Stimulated activated CD4-positive, alpha-beta T cell treated with anti-CD3 and anti-CD28 coated beads, Interleukin-1b, Interleukin-23, amount 100 ng/mL, for 4 hours (primary cell): ENCODE data around the gene SUN5.
A peak's percentile ranks its signal among the peaks of the same experiment; 100 is the strongest.
"Not testable (repeated sequence)": the region's sequence is repeated elsewhere in the genome, so short reads cannot be mapped to it uniquely, and the experiment has no call there.

Experiments used
- DNase-seq, 2 donors: peaks; one replicate each; pipeline ENCODE4 v3.0.0-alpha.2; 2020; ENCODE audit warnings: low read depth in 2 of 2

SUN5 gene

DNA sequence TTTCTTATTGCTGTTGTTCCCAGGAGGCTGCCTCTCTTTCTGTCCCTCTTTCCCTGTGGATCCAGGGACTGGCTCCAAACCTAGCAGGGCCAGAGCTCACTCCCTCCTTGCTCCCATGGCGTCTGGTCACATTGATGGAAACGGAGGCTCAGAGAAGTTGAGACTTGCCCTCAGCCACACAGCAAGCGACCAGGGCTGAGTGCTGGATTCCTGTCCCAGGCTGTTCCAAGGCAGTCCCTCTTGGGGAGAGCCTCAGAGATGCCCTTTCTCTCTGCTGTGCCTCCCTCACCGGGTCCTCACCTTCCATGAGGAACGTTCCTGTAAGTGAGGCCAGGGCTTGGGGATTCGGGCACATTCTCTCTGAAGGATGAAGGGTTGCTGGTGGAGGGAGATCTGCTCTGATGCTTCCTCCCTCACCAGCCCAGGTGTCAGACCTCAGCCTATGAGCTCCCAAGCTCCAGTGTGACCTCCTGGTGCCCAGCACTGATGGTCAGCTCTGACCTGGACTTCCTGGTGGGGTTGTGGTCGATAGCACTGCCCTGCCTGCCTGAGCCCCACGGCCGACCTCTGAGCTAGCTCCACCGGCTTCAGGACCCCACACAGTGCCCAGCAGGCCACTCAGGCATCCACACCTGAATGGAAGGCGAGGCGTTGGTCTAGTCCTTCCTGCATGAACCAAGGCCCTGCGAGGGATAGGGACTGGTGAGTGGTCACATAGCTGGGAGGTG lies 26.8 kb downstream of the SUN5 start:
- no peak for DNase-seq

- no peak for DNase-seq
Observed at GRCh38 chr20:32976746-32977145, 27.5 kb downstream of the SUN5 start.

DNA sequence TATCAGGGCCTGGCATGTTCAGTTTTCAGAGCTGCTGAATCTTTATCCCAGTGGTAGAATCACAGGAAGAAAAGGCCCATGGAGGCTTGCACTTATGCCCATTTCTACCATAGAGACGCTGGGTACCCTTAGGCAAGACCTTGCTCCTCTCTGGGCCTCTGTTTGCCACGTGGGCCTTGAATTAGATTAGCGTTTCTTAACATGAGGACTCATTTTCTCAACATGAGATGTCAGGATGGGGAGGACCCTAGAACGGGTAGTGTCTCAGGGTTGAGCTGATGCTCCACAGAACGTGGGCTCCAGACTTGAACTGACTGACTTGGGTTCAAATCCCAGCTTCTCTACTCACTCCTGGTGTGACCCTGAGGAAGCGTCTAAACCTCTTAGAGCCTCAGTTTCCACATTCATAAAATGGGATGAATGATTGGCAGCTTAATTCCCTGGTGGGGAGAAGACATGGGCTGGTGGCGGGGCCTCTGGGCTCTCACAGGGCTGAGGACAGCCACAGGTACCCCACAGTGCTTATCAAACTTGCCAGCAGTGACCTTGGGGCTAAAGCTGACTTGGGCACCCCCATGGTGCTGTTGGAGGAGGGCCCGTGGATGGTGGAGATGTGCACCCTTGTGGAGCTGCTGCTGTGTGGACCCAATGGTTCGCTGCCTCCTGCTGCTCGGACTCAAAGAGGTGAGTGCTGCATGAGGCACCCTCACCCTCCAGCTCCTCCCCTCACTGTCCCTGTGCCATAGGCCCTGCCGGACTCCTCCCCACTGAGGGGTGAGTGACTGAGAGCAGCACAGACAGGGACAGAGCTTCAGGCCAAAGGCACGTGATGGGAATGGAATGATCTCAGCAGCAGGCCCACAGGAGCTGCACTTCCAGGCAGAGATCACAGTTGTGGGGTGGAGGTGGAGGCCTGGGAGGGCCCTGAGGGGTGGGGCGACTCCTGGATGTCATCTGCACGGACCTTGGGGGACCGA lies 28.2 kb downstream of the SUN5 start:
- no peak for DNase-seq

- DNase-seq = not testable (repeated sequence)
Observed at GRCh38 chr20:32975121-32975520, 29.1 kb downstream of the SUN5 start.

DNA sequence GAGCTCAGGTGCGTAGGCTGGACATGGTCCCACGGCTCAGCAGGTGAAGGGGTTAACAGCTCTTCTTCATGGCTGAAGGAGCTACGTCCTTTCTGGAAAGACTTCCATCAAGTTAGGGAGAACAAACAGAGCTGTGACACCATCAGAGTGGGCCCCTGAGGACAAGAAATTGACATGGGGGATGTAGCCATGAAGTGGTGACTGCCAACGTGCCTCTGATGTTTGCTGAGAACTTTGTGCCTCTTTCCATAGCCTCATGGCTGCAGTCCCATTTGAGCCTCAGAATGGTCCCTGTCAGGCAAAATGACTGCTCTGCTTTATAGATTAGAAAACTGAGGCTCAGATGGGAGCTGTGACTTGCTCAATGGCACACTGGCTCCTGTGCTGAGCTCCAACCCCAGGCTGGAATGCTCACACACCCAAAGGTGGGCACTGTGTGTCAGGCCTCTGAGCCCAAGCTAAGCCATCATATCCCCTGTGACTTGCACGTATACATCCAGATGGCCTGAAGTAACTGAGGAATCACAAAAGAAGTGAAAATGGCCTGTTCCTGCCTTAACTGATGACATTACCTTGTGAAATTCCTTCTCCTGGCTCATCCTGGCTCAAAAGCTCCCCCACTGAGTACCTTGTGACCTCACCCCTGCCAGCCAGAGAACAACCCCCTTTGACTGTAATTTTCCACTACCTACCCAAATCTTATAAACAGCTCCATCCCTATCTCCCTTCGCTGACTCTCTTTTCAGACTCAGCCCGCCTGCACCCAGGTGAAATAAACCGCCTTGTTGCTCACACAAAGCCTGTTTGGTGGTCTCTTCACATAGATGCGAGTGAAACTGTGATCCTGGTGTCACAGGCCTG lies 29.8 kb downstream of the SUN5 start:
- DNase-seq = not testable (repeated sequence)

GRCh38 chr20:32973077-32973717 lies 31.0 kb downstream of the SUN5 start:
- no peak for DNase-seq

DNA sequence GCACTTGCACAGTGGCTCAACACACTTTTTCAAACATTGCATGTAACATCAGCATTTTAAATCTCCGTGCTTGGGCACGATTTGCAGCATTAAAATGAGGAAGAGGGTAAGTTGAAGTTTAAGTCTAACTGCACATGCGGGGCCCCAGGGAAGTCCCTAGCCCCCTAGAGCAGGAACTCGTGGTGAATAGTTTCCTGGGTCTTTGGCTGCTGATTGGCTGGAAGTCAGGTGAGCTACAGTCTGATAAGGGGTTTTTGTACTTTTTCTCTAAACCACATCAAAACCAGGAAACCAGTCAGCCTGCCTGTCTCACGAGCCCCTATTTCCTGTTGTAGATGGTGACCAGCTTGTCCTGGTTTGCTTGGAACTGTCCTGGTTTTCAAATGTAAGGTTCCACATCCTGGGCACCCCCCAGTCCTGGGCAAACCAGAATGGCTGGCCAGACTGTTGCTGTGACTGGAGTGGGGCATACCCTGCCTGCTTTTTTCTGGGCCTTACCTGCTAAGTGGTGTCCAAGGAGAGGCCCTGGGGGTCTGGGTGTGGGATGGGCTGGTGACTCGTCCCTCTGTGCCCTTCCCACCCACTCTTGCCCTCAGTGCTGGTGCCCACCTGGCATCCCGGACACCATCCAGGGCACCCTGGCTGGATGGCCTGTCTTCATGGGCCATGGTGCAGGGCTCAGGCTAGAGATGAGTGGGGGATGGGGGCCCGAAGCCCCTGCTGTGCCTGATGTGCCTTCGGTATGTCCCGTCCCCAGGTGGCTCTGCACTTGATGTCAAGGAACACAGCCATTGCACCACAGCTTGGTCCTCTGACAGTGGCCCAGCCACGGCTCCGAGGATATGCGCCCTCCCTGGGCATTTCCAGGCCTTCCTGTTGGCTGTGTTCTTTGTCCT lies 31.8 kb downstream of the SUN5 start:
- DNase-seq = peak; percentile 56 to 69

- DNase-seq = no peak
Observed at GRCh38 chr20:32971703-32972161, 32.5 kb downstream of the SUN5 start.

DNA sequence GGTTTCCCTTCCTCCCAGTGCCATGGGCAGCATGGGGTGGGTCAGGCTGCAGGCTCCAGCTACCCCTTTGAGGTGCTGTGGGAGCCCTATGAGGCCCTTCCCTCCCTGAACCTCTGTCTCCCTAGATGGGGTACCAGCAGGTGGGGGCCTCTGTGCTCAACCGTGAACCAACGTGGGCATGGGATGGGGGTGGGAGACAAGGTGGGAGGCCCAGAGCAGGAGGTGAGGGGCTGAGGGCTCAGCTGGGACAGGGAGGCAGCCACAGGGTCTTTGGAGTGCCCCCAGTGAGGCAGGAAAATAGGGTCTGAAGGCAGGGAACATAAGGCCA lies 33.3 kb downstream of the SUN5 start:
- DNase-seq = no peak

DNA sequence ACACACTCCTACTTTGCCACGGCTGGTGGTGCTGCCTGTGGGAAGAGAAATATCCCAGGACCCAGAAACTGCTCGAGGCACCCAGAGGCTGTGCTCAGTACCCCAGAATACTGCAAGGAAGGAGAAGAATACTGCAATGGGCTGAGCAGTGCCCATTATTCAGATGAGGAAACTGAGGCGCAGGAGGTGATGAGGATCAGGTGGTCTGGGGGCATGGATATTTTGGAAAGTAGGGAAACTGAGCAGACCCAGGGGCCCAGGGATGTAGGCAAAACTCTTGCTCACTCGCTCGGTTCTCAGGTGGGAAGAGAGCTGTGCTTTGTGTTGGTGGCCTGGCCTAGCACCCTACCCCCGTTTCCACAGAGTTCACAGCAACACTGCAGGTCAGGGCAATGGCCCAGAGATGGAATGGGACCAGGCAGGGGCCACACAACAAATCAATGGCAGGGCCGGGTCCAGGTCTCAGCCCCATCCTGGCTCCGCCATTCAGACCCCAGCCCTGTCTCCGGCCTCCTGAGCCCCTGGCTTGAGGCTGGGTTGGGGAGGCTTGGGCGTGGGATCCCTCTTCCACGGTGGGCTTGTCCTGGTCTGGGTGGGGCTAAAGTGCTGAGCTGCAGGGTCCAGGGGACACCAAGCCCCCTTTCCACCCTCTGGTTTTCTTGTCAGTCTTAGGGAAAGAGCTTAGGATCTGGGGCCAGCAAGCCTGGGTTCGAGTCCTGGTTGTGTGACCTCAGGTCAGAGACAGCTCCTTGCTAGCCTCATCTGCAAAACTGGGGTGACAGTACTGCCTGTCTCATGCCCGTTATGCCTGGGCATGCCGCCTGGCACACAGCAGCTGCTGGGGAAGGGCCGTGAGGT lies 33.9 kb downstream of the SUN5 start:
- no peak for DNase-seq

- no peak for DNase-seq
Observed at GRCh38 chr20:32969356-32970114, 34.7 kb downstream of the SUN5 start.

GRCh38 chr20:32968478-32969241 lies 35.6 kb downstream of the SUN5 start:
- no peak for DNase-seq

- no peak for DNase-seq
Observed at GRCh38 chr20:32967961-32968457, 36.2 kb downstream of the SUN5 start.

DNA sequence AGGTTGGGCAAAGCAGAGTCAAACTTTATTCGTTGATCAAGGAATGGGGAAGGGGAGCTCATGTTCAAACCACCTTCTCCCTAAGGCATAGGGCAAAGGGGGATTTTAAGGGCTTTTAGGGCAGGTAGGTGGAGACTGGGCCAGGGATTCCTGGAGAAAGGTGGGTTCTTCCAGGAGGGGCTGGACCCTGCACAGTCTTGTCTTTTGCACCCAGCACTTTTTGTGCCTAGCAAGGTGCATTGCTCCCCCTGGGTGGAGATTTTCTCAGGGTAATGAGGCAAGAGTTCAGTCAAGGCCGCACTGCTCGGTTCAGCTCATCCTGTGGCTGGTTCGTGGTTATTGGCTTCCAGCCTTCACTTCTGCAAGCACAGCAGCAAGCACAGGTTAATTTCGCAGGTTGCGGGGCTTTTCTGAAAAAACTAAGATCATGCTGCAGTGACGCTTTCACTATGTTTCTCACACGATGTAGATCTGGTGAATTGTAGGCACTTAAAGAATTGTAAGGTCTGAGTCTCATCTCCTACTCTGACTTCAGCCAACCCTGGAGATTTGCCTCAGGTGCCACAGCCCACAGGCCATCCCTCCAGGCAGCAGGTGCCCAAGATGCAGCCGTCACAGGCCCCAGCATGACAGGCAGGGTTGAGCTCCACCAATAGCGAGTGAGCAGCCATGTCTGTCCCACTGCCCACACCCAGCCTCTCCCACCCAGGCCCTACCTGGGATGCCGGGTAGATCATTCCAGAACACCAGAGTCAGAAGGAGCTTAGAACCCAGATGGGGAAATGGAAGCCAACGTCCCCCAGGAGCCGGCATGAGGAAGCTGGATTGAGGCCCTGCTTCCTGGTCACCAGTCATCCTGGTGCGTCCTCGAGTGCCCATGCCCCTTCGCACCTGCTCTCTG lies 37.1 kb downstream of the SUN5 start:
- DNase-seq = no peak

GRCh38 chr20:32966382-32966781 lies 37.9 kb downstream of the SUN5 start:
- no peak for DNase-seq

DNA sequence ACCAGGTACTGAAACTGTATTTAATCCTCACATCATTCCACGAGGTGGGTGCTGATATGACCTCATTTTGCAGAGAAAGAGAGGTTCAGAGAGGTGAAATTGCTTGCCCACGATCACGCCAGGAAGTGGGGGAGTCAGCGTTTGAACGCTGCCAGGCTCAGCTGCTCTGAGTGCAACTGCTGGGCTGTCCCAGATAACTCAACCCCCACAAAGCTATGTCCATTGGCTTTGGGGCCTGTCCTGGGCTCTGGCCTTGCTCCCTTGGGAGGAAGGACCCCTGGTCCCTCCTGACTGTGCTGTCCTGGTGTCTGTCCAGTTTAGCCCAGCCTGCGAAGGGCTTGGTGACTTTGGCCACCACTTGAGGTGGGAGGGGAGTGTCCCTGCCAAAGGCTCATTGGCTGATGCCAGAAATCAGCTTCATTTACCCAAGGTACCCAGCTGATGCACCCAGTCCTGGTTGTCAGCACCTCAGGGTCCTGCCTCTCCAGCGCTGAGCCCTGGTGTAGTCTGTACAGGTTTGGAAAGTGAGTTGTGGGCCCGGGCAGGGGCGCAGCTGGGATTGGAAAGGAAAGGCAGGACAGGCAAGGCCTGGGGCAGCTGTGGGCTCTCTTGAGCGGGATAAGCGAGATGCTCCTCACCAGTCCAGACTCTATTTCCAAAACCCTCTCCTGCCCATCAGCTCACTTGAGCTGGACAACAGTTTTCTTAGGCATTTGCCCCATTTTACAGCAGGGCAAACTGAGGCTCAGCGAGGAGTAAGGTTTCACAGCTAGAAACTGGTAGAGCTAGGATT lies 38.5 kb downstream of the SUN5 start:
- DNase-seq = no peak
